Amniotic epithelial cell (primary cell): ENCODE measurements around the gene ZBED6.
"Not testable (repeated sequence)": the region's sequence is repeated elsewhere in the genome, so short reads cannot be mapped to it uniquely, and the experiment has no call there.

ENCODE experiments used
- DNase-seq: peaks from one replicate; pipeline ENCODE4 v3.0.0-alpha.2; 2010; ENCODE audit warnings: low read depth

The ZBED6 gene

GRCh38 chr1:203795441-203796235 lies at the start of gene ZBED6, which contains the start of gene ZC3H11A:
Gene ZBED6, plus strand, starts transcription at chr1:203795623. Its CDS starts 1,900 bp downstream, at chr1:203797523.
Gene ZC3H11A, plus strand, starts transcription at chr1:203795623. Its CDS starts 21,448 bp downstream, at chr1:203817071.
- DNase-seq: peak; percentile 99

GRCh38 chr1:203746281-203746680 lies 49.1 kb upstream of the ZBED6 start:
- no peak for DNase-seq

- peak; percentile 69 for DNase-seq
Observed at GRCh38 chr1:203751051-203751450, 44.4 kb upstream of the ZBED6 start.

- DNase-seq: not testable (repeated sequence)
Observed at GRCh38 chr1:203751618-203752361, 43.6 kb upstream of the ZBED6 start.

- no peak for DNase-seq
Observed at GRCh38 chr1:203754455-203754864, 41.0 kb upstream of the ZBED6 start.

- no peak for DNase-seq
Observed at GRCh38 chr1:203756036-203756435, 39.4 kb upstream of the ZBED6 start.

GRCh38 chr1:203758749-203759148 lies 36.7 kb upstream of the ZBED6 start:
- not testable (repeated sequence) for DNase-seq

GRCh38 chr1:203760506-203760905 lies 34.9 kb upstream of the ZBED6 start:
- DNase-seq: no peak

GRCh38 chr1:203761958-203762357 lies 33.5 kb upstream of the ZBED6 start:
- not testable (repeated sequence) for DNase-seq

GRCh38 chr1:203763505-203763904 lies 31.9 kb upstream of the ZBED6 start:
- DNase-seq: no peak

- no peak for DNase-seq
Observed at GRCh38 chr1:203764105-203765028, 31.1 kb upstream of the ZBED6 start.

- no peak for DNase-seq
Observed at GRCh38 chr1:203765029-203765837, 30.2 kb upstream of the ZBED6 start, which contains the start of gene LAX1. Gene LAX1, plus strand, starts transcription at chr1:203765183. Its CDS starts 383 bp downstream, at chr1:203765566.

GRCh38 chr1:203768256-203768655 lies 27.2 kb upstream of the ZBED6 start:
- DNase-seq: no peak

GRCh38 chr1:203769505-203770343 lies 25.7 kb upstream of the ZBED6 start:
- DNase-seq: peak; percentile 90

GRCh38 chr1:203771901-203772301 lies 23.5 kb upstream of the ZBED6 start:
- DNase-seq: peak; percentile 59

GRCh38 chr1:203772836-203773235 lies 22.6 kb upstream of the ZBED6 start:
- DNase-seq: no peak

- DNase-seq: no peak
Observed at GRCh38 chr1:203776636-203777035, 18.8 kb upstream of the ZBED6 start.

- DNase-seq: peak; percentile 65
Observed at GRCh38 chr1:203777596-203777995, 17.8 kb upstream of the ZBED6 start.

- DNase-seq: no peak
Observed at GRCh38 chr1:203778146-203778545, 17.3 kb upstream of the ZBED6 start.

- DNase-seq: no peak
Observed at GRCh38 chr1:203778789-203779188, 16.6 kb upstream of the ZBED6 start.
